Uterus (tissue), 2 donors: Measurements from ENCODE around the gene ADSL.

Experiments
- POLR2A ChIP-seq, 2 donors: fragments of 450-650 bp; IDR thresholded peaks; one replicate each; pipeline ENCODE4 v1.6.1; 2016; ENCODE audit warnings: antibody characterized with exemption in 2 of 2, mild to moderate bottlenecking in 1 of 2, moderate library complexity in 1 of 2
- TF ChIP-seq, protein P1 (sequence below), 4 experiments: fragments of 200-600 bp in 2 of 4; fragments of 450-650 bp in 2 of 4; sonication (generic) in 2 of 4; IDR thresholded peaks; one replicate each; pipeline ENCODE4 v1.5.1; 2016 to 2019; ENCODE audit warnings: antibody characterized with exemption in 4 of 4, mild to moderate bottlenecking in 2 of 4, moderate library complexity in 1 of 4

DNA sequence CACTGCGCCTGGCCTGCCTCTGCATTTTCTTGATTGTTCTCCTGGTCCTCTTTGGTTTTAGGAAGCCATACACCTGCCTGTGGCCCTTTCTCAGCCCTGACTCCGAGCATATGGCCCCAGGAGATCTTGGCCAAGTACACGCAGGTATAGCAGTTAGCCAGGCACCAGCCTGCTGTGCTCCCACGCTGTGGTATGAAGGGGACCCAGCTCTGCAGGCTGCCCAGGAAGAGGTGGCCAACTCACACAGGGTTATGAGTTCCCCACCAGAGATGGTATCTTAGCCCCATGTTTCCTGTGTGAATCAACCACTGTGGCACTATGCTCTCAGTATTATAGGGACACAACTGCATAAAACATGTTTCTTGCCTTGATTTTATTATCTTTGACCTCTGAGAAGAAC, 55.2 kb downstream of the ADSL start:
- TF ChIP-seq POLR2A (IDR thresholded peaks at IDR 0.05), result no peak
- TF ChIP-seq, protein P1, sequence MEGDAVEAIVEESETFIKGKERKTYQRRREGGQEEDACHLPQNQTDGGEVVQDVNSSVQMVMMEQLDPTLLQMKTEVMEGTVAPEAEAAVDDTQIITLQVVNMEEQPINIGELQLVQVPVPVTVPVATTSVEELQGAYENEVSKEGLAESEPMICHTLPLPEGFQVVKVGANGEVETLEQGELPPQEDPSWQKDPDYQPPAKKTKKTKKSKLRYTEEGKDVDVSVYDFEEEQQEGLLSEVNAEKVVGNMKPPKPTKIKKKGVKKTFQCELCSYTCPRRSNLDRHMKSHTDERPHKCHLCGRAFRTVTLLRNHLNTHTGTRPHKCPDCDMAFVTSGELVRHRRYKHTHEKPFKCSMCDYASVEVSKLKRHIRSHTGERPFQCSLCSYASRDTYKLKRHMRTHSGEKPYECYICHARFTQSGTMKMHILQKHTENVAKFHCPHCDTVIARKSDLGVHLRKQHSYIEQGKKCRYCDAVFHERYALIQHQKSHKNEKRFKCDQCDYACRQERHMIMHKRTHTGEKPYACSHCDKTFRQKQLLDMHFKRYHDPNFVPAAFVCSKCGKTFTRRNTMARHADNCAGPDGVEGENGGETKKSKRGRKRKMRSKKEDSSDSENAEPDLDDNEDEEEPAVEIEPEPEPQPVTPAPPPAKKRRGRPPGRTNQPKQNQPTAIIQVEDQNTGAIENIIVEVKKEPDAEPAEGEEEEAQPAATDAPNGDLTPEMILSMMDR (IDR thresholded peaks at IDR 0.05), result no peak
